H1 (cell line): ENCODE measurements around the gene FHIT. TPM values are rescaled to one million over a fixed set of nuclear protein-coding genes. Genes with fewer than 3 reads are reported as not detected.

Source experiments
- CTCF ChIA-PET: fragments of 300-600 bp; sonication (Branson Sonifier 250); formaldehyde crosslinking; loops from one replicate; lab custom pipeline; 2021; ENCODE audit not compliant: partially characterized antibody; lab: Charles Lee
- POLR2A ChIA-PET: fragments of 300-600 bp; sonication (Branson Sonifier 250); formaldehyde crosslinking; loops from one replicate; lab custom pipeline; 2021; ENCODE audit warnings: inconsistent platforms; ENCODE audit not compliant: partially characterized antibody; lab: Charles Lee
- DNase-seq, 2 experiments: peaks; one replicate each; pipeline versions ENCODE4 v3.0.0 to v3.0.0-alpha.2; 2010 to 2022; ENCODE audit warnings: low spot score in 2 of 2, low read depth in 1 of 2, mixed read lengths in 1 of 2
- FAIRE-seq: peaks from 2 replicates; lab custom pipeline; 2011; peaks lifted over from hg19 to GRCh38; lab: Jason Lieb, UNC
- H2AFZ ChIP-seq: 2 replicates; pipeline ENCODE4 v1.8.1; 2012; ENCODE audit warnings: low read length, inconsistent platforms
- H2AK5ac ChIP-seq: 2 replicates; pipeline ENCODE4 v1.6.1; 2013; ENCODE audit warnings: low read depth, low read length
- H2BK120ac ChIP-seq: replicated peaks from 2 replicates; pipeline ENCODE3; 2013; ENCODE audit warnings: low read depth, low read length, inconsistent platforms
- H2BK12ac ChIP-seq: 2 replicates; pipeline ENCODE4 v1.6.1; 2013; ENCODE audit warnings: low read depth, low read length
- H2BK15ac ChIP-seq: 2 replicates; pipeline ENCODE4 v1.6.1; 2013; ENCODE audit warnings: low read length
- H2BK20ac ChIP-seq: 2 replicates; pipeline ENCODE4 v1.6.1; 2013; ENCODE audit warnings: low read length
- H2BK5ac ChIP-seq: 2 replicates; pipeline ENCODE4 v1.6.1; 2013; ENCODE audit warnings: low read depth, low read length
- H3K14ac ChIP-seq: 2 replicates; pipeline ENCODE4 v1.6.1; 2013; ENCODE audit warnings: inconsistent platforms; ENCODE audit not compliant: insufficient read length
- H3K18ac ChIP-seq: 2 replicates; pipeline ENCODE4 v1.6.1; 2013; ENCODE audit warnings: low read length; ENCODE audit errors: extremely low read depth
- H3K23ac ChIP-seq: 2 replicates; pipeline ENCODE4 v1.6.1; 2013; ENCODE audit warnings: inconsistent platforms; ENCODE audit not compliant: insufficient read length
- H3K23me2 ChIP-seq: 2 replicates; pipeline ENCODE4 v1.6.1; 2013; ENCODE audit warnings: low read depth, low read length
- H3K27ac ChIP-seq: 2 replicates; pipeline ENCODE4 v1.6.1; 2011; ENCODE audit warnings: low read depth, low read length, inconsistent platforms
- H3K27me3 ChIP-seq, 4 experiments: replicated peaks in 1 of 4; 1 replicate in 1 of 4; 2 replicates in 3 of 4; pipeline versions ENCODE4 v1.6.1 to v1.8.1; 2011 to 2013; ENCODE audit warnings: low read length in 3 of 4, mild to moderate bottlenecking in 3 of 4, inconsistent platforms in 2 of 4, mixed read lengths in 2 of 4, moderate library complexity in 1 of 4; ENCODE audit not compliant: control insufficient read depth in 3 of 4, insufficient read depth in 3 of 4; ENCODE audit errors: extremely low read depth in 1 of 4
- H3K36me3 ChIP-seq, 4 experiments: 2 replicates each; pipeline versions ENCODE4 v1.6.1 to v1.8.1; 2011 to 2013; ENCODE audit warnings: mild to moderate bottlenecking in 4 of 4, low read length in 3 of 4, moderate library complexity in 2 of 4, control low read depth in 1 of 4, inconsistent platforms in 1 of 4; ENCODE audit not compliant: insufficient read depth in 4 of 4, control insufficient read depth in 2 of 4
- H3K4ac ChIP-seq: replicated peaks from 2 replicates; pipeline ENCODE3; 2013; ENCODE audit warnings: low read length, low read depth, mixed read lengths, inconsistent platforms; ENCODE audit not compliant: insufficient read length
- H3K4me1 ChIP-seq, 4 experiments: replicated peaks in 1 of 4; 1 replicate in 1 of 4; 2 replicates in 3 of 4; pipeline versions ENCODE4 v1.6.1 to v1.8.1; 2011 to 2013; ENCODE audit warnings: low read length in 3 of 4, inconsistent platforms in 2 of 4, mixed read lengths in 1 of 4; ENCODE audit not compliant: insufficient read depth in 4 of 4, control insufficient read depth in 3 of 4
- H3K4me2 ChIP-seq, 2 experiments: 2 replicates each; pipeline versions ENCODE4 v1.6.1 to v1.8.1; 2011 to 2013; ENCODE audit warnings: low read depth in 2 of 2, low read length in 2 of 2, control low read depth in 1 of 2, inconsistent platforms in 1 of 2, mild to moderate bottlenecking in 1 of 2; ENCODE audit not compliant: insufficient read depth in 1 of 2
- H3K4me3 ChIP-seq, 4 experiments: fragments of 200-600, 300-600 bp in 1 of 4; sonication (generic), shearing (Covaris generic), sonication (Bioruptor Twin) in 1 of 4; 2 replicates each; pipeline versions ENCODE4 v1.5.1 to v1.8.1; 2011 to 2016; ENCODE audit warnings: low read length in 4 of 4, low read depth in 3 of 4, control low read depth in 2 of 4, inconsistent platforms in 2 of 4, mild to moderate bottlenecking in 2 of 4, mixed read lengths in 1 of 4, moderate library complexity in 1 of 4; ENCODE audit not compliant: insufficient read depth in 2 of 4; ENCODE audit errors: extremely low read depth in 1 of 4
- H3K56ac ChIP-seq: replicated peaks from 2 replicates; pipeline ENCODE3; 2013; ENCODE audit warnings: low read depth, mild to moderate bottlenecking, mixed read lengths, low read length, inconsistent platforms; ENCODE audit not compliant: insufficient read length
- H3K79me1 ChIP-seq: 2 replicates; pipeline ENCODE4 v1.6.1; 2013; ENCODE audit warnings: low read depth, low read length, control low read depth
- H3K79me2 ChIP-seq, 2 experiments: 2 replicates each; pipeline versions ENCODE4 v1.6.1 to v1.8.1; 2012 to 2013; ENCODE audit warnings: low read length in 2 of 2, mild to moderate bottlenecking in 2 of 2, inconsistent platforms in 1 of 2; ENCODE audit not compliant: insufficient read depth in 2 of 2, control insufficient read depth in 1 of 2
- H3K9ac ChIP-seq, 4 experiments: replicated peaks in 1 of 4; 1 replicate in 1 of 4; 2 replicates in 3 of 4; pipeline versions ENCODE4 v1.6.1 to v1.8.1; 2011 to 2013; ENCODE audit warnings: low read depth in 3 of 4, low read length in 3 of 4, control low read depth in 2 of 4, mild to moderate bottlenecking in 2 of 4, moderate library complexity in 2 of 4, inconsistent platforms in 1 of 4; ENCODE audit errors: extremely low read depth in 1 of 4
- H3K9me3 ChIP-seq, 2 experiments: 2 replicates each; pipeline versions ENCODE4 v1.6.1 to v1.8.1; 2012 to 2013; ENCODE audit warnings: mild to moderate bottlenecking in 2 of 2, moderate library complexity in 2 of 2, control low read depth in 1 of 2, inconsistent platforms in 1 of 2, low read depth in 1 of 2, low read length in 1 of 2, mixed read lengths in 1 of 2; ENCODE audit not compliant: insufficient read depth in 2 of 2
- H4K20me1 ChIP-seq, 2 experiments: replicated peaks in 1 of 2; 2 replicates each; pipeline versions ENCODE3 to v1.8.1; 2011 to 2013; ENCODE audit warnings: inconsistent platforms in 2 of 2, low read length in 2 of 2, mild to moderate bottlenecking in 1 of 2; ENCODE audit not compliant: insufficient read depth in 2 of 2, control insufficient read depth in 1 of 2
- H4K5ac ChIP-seq: 2 replicates; pipeline ENCODE4 v1.6.1; 2013; ENCODE audit warnings: low read length, low read depth, mixed read lengths, inconsistent platforms; ENCODE audit not compliant: insufficient read length
- H4K8ac ChIP-seq: 2 replicates; pipeline ENCODE4 v1.8.0; 2013; ENCODE audit warnings: mild to moderate bottlenecking, moderate library complexity, low read length, inconsistent platforms; ENCODE audit not compliant: insufficient read depth; ENCODE audit errors: extremely low read depth
- H4K91ac ChIP-seq: replicated peaks from 2 replicates; pipeline ENCODE3; 2013; ENCODE audit warnings: low read length, mixed read lengths, inconsistent platforms; ENCODE audit not compliant: insufficient read length
- ASH2L ChIP-seq: fragments of 200-600, 300-600 bp; sonication (generic); IDR thresholded peaks from one replicate; pipeline ENCODE4 v1.7.1; 2017; ENCODE audit warnings: low read length
- CTBP2 ChIP-seq: IDR thresholded peaks from 2 replicates; pipeline ENCODE4 v1.7.0; 2011; ENCODE audit warnings: borderline replicate concordance, mild to moderate bottlenecking, moderate library complexity, mixed read lengths, low read length; ENCODE audit not compliant: insufficient read depth, insufficient read length
- CTCF ChIP-seq, 3 experiments: IDR thresholded peaks; 1 replicate in 2 of 3; 2 replicates in 1 of 3; pipeline versions ENCODE4 v1.5.1 to v1.6.1; 2011; ENCODE audit warnings: low read length in 3 of 3, mild to moderate bottlenecking in 3 of 3, inconsistent platforms in 2 of 3, low read depth in 1 of 3, moderate library complexity in 1 of 3; ENCODE audit not compliant: insufficient read depth in 1 of 3; ENCODE audit errors: control extremely low read depth in 1 of 3
- JUN ChIP-seq: IDR thresholded peaks from 2 replicates; pipeline ENCODE4 v1.6.1; 2011; ENCODE audit warnings: low read depth, mild to moderate bottlenecking, improper control_type of control experiment, low read length
- POU5F1 ChIP-seq: IDR thresholded peaks from 2 replicates; pipeline ENCODE4 v1.6.1; 2011; ENCODE audit warnings: low read depth, mild to moderate bottlenecking, low read length, moderate library complexity
- SIX5 ChIP-seq: IDR thresholded peaks from 2 replicates; pipeline ENCODE4 v1.6.1; 2011; ENCODE audit warnings: mild to moderate bottlenecking, low read depth, low read length
- SP4 ChIP-seq: IDR thresholded peaks from 2 replicates; pipeline ENCODE4 v1.6.1; 2012; ENCODE audit warnings: low read length, inconsistent platforms
- YY1 ChIP-seq: IDR thresholded peaks from 2 replicates; pipeline ENCODE4 v1.6.1; 2011; ENCODE audit warnings: low read depth, mild to moderate bottlenecking, low read length
- polyA plus RNA-seq, 7 experiments: library from polyadenylated mRNA; depleted of rRNA in 3 of 7; stranded (reverse) in 5 of 7; unstranded in 2 of 7; fragments of >200 nt in 5 of 7; fragments of 200-250 nt in 2 of 7; gene quantifications; 1 replicate in 5 of 7; 2 replicates in 1 of 7; 4 replicates in 1 of 7; pipeline versions ENCODE4 v1.2.1 to v1.2.3, GENCODE V29; 2011 to 2013; ENCODE audit warnings: missing spikeins in 2 of 7, mixed read lengths in 2 of 7
- total RNA-seq: library from RNA; stranded (reverse); fragmentation: NEBNext Ultra II Directional; extraction: Animal tissue kit (Norgen Biotek cat#: 25700); gene quantifications from 2 replicates; pipeline ENCODE4 v1.2.1, GENCODE V29; 2021

FHIT gene
- total and polyA plus RNA-seq, 2 of the 8 experiments (the other 6 are each of a cell fraction or from before 2014, with no cell fraction given) = 1.2 to 3.2 TPM

- Histone ChIP-seq H3K4ac (no peak overlapping the region), H3K56ac (no peak overlapping the region), H3K27ac (no peak overlapping the region), H3K27me3 (no peaks in the 10 kb centered on the region), H3K4me1 (no peaks in the 10 kb centered on the region), H3K79me2 (no peaks in the 10 kb centered on the region), H4K8ac (no peak overlapping the region), H2AFZ (no peak overlapping the region), H3K4me2 (no peak overlapping the region), H3K18ac (no peak overlapping the region), H3K9me3 (no peaks in the 10 kb centered on the region), H3K4me3 (no peak overlapping the region), H3K14ac (no peak overlapping the region), H2BK120ac (no peak overlapping the region), H3K23ac (no peak overlapping the region), H4K5ac (no peak overlapping the region), H4K20me1 (no peaks in the 10 kb centered on the region), H3K79me1 (no peaks in the 10 kb centered on the region), H2BK12ac (no peak overlapping the region), H3K36me3 (no peaks in the 10 kb centered on the region), H3K23me2 (no peaks in the 10 kb centered on the region), H2BK20ac (no peak overlapping the region), H2AK5ac (no peak overlapping the region), H4K91ac (no peak overlapping the region), H3K9ac (no peak overlapping the region), H2BK5ac (no peak overlapping the region), H2BK15ac (no peak overlapping the region)
- ChIA-PET CTCF (interaction anchor here (1.0 kb wide), 1 partner anchor 11 kb away, joined by 3 read pairs; no protein-coding TSS in a partner anchor), POLR2A (no interaction called here)
- FAIRE-seq (no peak), DNase-seq (no peak)
- TF ChIP-seq CTBP2 (no peak), CTCF (IDR thresholded peaks at IDR 0.05; ENCODE audit: control extremely low read depth in 1 of 3, insufficient read depth in 1 of 3, low read depth in 1 of 3, low read length in 3 of 3) (no peak), YY1 (no peak), SIX5 (no peak), SP4 (no peak), JUN (no peak), POU5F1 (no peak), ASH2L (no peak)
Measured at GRCh38 chr3:59978979-59979378, 1272.3 kb downstream of the FHIT start.
